IMR-90 (cell line): ENCODE measurements around the gene ASTN2. TPM values are rescaled to one million over a fixed set of nuclear protein-coding genes. Genes with fewer than 3 reads are reported as not detected.

Experiments
- ATAC-seq: fragments of 200-7000 bp; cut with Tn5 transposase; 2 replicates; pipeline ENCODE4 v1.9.1; 2020; ENCODE audit warnings: low read depth, mild to moderate bottlenecking, moderate library complexity
- BruUV-seq: library from RNA; stranded (reverse); fragments of 400-500 nt; replicated peaks from 2 replicates; lab custom pipeline; 2021; lab: Mats Ljungman, UMichigan
- CTCF ChIA-PET: fragments of 300-600 bp; formaldehyde crosslinking; extraction: SDS; loops from one replicate; lab custom pipeline; 2021; ENCODE audit warnings: antibody characterized with exemption; lab: Yijun Ruan, JAX
- POLR2A ChIA-PET: fragments of 300-600 bp; sonication (Branson Sonifier 250); formaldehyde crosslinking; loops from one replicate; lab custom pipeline; 2022; ENCODE audit warnings: antibody characterized with exemption; ENCODE audit not compliant: unreplicated experiment; lab: Charles Lee
- DNase-seq: peaks from one replicate; pipeline ENCODE4 v3.0.0; 2013
- H2AFZ ChIP-seq: replicated peaks from 2 replicates; pipeline ENCODE3; 2013; ENCODE audit warnings: low read length, mild to moderate bottlenecking; ENCODE audit not compliant: poor library complexity
- H2AK5ac ChIP-seq: 2 replicates; pipeline ENCODE4 v1.6.1; 2013; ENCODE audit warnings: low read depth, low read length, inconsistent platforms
- H2AK9ac ChIP-seq: replicated peaks from 2 replicates; pipeline ENCODE3; 2013; ENCODE audit warnings: mild to moderate bottlenecking, low read depth, low read length, moderate library complexity; ENCODE audit not compliant: poor library complexity
- H2BK120ac ChIP-seq: 2 replicates; pipeline ENCODE4 v1.6.1; 2013; ENCODE audit warnings: low read depth, low read length, inconsistent platforms
- H2BK15ac ChIP-seq: 3 replicates; pipeline ENCODE4 v1.6.1; 2013; ENCODE audit warnings: low read depth, low read length, inconsistent platforms
- H2BK20ac ChIP-seq: 2 replicates; pipeline ENCODE4 v1.6.1; 2013; ENCODE audit warnings: low read depth, mild to moderate bottlenecking, inconsistent platforms, low read length, moderate library complexity
- H2BK5ac ChIP-seq: 2 replicates; pipeline ENCODE4 v1.6.1; 2013; ENCODE audit warnings: mild to moderate bottlenecking, low read depth, low read length, inconsistent platforms; ENCODE audit not compliant: poor library complexity, severe bottlenecking
- H3K14ac ChIP-seq: replicated peaks from 2 replicates; pipeline ENCODE4 v1.6.1; 2013; ENCODE audit warnings: low read depth, low read length, inconsistent platforms
- H3K18ac ChIP-seq: 2 replicates; pipeline ENCODE4 v1.6.1; 2013; ENCODE audit warnings: low read depth, low read length, control low read depth
- H3K23ac ChIP-seq: 2 replicates; pipeline ENCODE4 v1.6.1; 2013; ENCODE audit warnings: low read depth, low read length, inconsistent platforms
- H3K27ac ChIP-seq: 2 replicates; pipeline ENCODE4 v1.5.1; 2013; ENCODE audit warnings: mild to moderate bottlenecking, control low read depth, low read length; ENCODE audit not compliant: insufficient read depth
- H3K27me3 ChIP-seq: 2 replicates; pipeline ENCODE4 v1.6.1; 2013; ENCODE audit warnings: low read length; ENCODE audit not compliant: control insufficient read depth, insufficient read depth
- H3K36me3 ChIP-seq: 2 replicates; pipeline ENCODE4 v1.6.1; 2013; ENCODE audit warnings: low read length, mixed read lengths; ENCODE audit not compliant: control insufficient read depth, insufficient read depth
- H3K4ac ChIP-seq: 2 replicates; pipeline ENCODE4 v1.6.1; 2013; ENCODE audit warnings: low read depth, low read length, inconsistent platforms
- H3K4me1 ChIP-seq: 2 replicates; pipeline ENCODE4 v1.6.1; 2013; ENCODE audit warnings: low read length, mixed read lengths; ENCODE audit not compliant: control insufficient read depth, insufficient read depth
- H3K4me2 ChIP-seq: 2 replicates; pipeline ENCODE4 v1.6.1; 2013; ENCODE audit warnings: low read depth, mild to moderate bottlenecking, control low read depth, low read length, moderate library complexity
- H3K4me3 ChIP-seq: 2 replicates; pipeline ENCODE4 v1.5.1; 2013; ENCODE audit warnings: low read depth, mild to moderate bottlenecking, control low read depth, low read length, moderate library complexity; ENCODE audit not compliant: insufficient read depth
- H3K56ac ChIP-seq: 2 replicates; pipeline ENCODE4 v1.6.1; 2013; ENCODE audit warnings: low read length, inconsistent platforms; ENCODE audit not compliant: insufficient read depth; ENCODE audit errors: extremely low read depth
- H3K79me1 ChIP-seq, 2 experiments: 2 replicates each; pipeline ENCODE4 v1.6.1; 2013; ENCODE audit warnings: low read length in 2 of 2, inconsistent platforms in 1 of 2, low read depth in 1 of 2
- H3K9ac ChIP-seq: 2 replicates; pipeline ENCODE4 v1.6.1; 2013; ENCODE audit warnings: low read depth, low read length, control low read depth
- H3K9me1 ChIP-seq: 2 replicates; pipeline ENCODE4 v1.6.1; 2013; ENCODE audit warnings: low read length, inconsistent platforms; ENCODE audit not compliant: insufficient read depth
- H3K9me3 ChIP-seq: 2 replicates; pipeline ENCODE4 v1.6.1; 2013; ENCODE audit warnings: low read length; ENCODE audit not compliant: control insufficient read depth, insufficient read depth
- H4K20me1 ChIP-seq: 2 replicates; pipeline ENCODE4 v1.6.1; 2013; ENCODE audit warnings: low read length, inconsistent platforms; ENCODE audit not compliant: insufficient read depth
- H4K5ac ChIP-seq: 2 replicates; pipeline ENCODE4 v1.6.1; 2013; ENCODE audit warnings: mild to moderate bottlenecking, low read depth, low read length, control low read depth
- H4K8ac ChIP-seq, 2 experiments: 2 replicates each; pipeline ENCODE4 v1.6.1; 2013; ENCODE audit warnings: low read depth in 2 of 2, low read length in 2 of 2, control low read depth in 1 of 2, inconsistent platforms in 1 of 2
- H4K91ac ChIP-seq: 2 replicates; pipeline ENCODE4 v1.6.1; 2013; ENCODE audit warnings: low read depth, low read length, inconsistent platforms; ENCODE audit not compliant: insufficient read depth
- BHLHE40 ChIP-seq: fragments of 150-350 bp; IDR thresholded peaks from 2 replicates; pipeline ENCODE4 v1.6.1; 2016; ENCODE audit warnings: mild to moderate bottlenecking, low read depth, low read length
- CEBPB ChIP-seq: IDR thresholded peaks from 2 replicates; pipeline ENCODE4 v1.6.1; 2012; ENCODE audit warnings: low read depth, low read length, improper control_type of control experiment
- CHD1 ChIP-seq: IDR thresholded peaks from 2 replicates; pipeline ENCODE4 v1.6.1; 2012; ENCODE audit warnings: low read depth, low read length, improper control_type of control experiment
- FOS ChIP-seq: fragments of 150-350 bp; IDR thresholded peaks from 2 replicates; pipeline ENCODE4 v1.6.1; 2016; ENCODE audit warnings: low read depth, low read length
- MAZ ChIP-seq: IDR thresholded peaks from 2 replicates; pipeline ENCODE4 v1.6.1; 2012; ENCODE audit warnings: low read depth, mild to moderate bottlenecking, low read length, improper control_type of control experiment, moderate library complexity, borderline replicate concordance
- MXI1 ChIP-seq: IDR thresholded peaks from 2 replicates; pipeline ENCODE4 v1.6.1; 2012; ENCODE audit warnings: low read depth, mild to moderate bottlenecking, low read length, moderate library complexity, borderline replicate concordance
- POLR2A ChIP-seq: IDR thresholded peaks from 2 replicates; pipeline ENCODE4 v1.6.1; 2012; ENCODE audit warnings: mild to moderate bottlenecking, low read depth, low read length
- RAD21 ChIP-seq: IDR thresholded peaks from 2 replicates; pipeline ENCODE4 v1.6.1; 2012; ENCODE audit warnings: low read length, improper control_type of control experiment
- RFX5 ChIP-seq: IDR thresholded peaks from 2 replicates; pipeline ENCODE4 v1.8.0; 2012; ENCODE audit warnings: low read depth, mild to moderate bottlenecking, low read length, moderate library complexity
- SMC3 ChIP-seq: fragments of 150-350 bp; IDR thresholded peaks from 2 replicates; pipeline ENCODE4 v1.6.1; 2016; ENCODE audit warnings: low read depth, mild to moderate bottlenecking, antibody characterized with exemption, low read length, moderate library complexity
- WGBS, 2 experiments: methylation state at CpG; one replicate each; pipeline versions ENCODE4 v1.1.5 to v1.1.7; 2013; ENCODE audit warnings: missing lambda C conversion rate in 2 of 2; ENCODE audit not compliant: insufficient read length in 1 of 2; ENCODE audit errors: extremely low coverage in 2 of 2; 5-methylcytosine and 5-hydroxymethylcytosine counted together
- dilution Hi-C: fragments of 300-500 bp; cut with HindIII; formaldehyde crosslinking; loops from one replicate; pipeline ENCODE4 v1.14.3; 2018; ENCODE audit warnings: low sequenced_read_pairs; ENCODE audit not compliant: unreplicated experiment
- in situ Hi-C: fragments of 300-500 bp; cut with MboI; formaldehyde crosslinking; loops from 3 replicates; pipeline ENCODE4 v1.14.3; 2019; ENCODE audit warnings: low sequenced_read_pairs, inconsistent platforms, mixed read lengths
- intact Hi-C: fragments of 100-400 bp; cut with micrococcal nuclease; formaldehyde crosslinking; loops from 2 replicates; pipeline ENCODE4 v1.10.0; 2022
- polyA plus RNA-seq, 3 experiments: library from polyadenylated mRNA; depleted of rRNA; stranded (reverse); fragments of >200 nt; gene quantifications; 2 replicates each; pipeline ENCODE4 v1.2.3, GENCODE V29; 2012; ENCODE audit warnings: low replicate concordance in 1 of 3
- total RNA-seq: library from RNA; depleted of rRNA; stranded (reverse); fragments of >200 nt; gene quantifications from 2 replicates; pipeline ENCODE4 v1.2.3, GENCODE V29; 2012
- TF ChIP-seq, protein P1 (sequence below): conservative IDR thresholded peaks from 2 replicates; pipeline ENCODE4 v1.5.1; 2012; ENCODE audit warnings: mild to moderate bottlenecking, low read depth, low read length, improper control_type of control experiment
- TF ChIP-seq, protein P2 (sequence below): fragments of 150-350 bp; IDR thresholded peaks from 2 replicates; pipeline ENCODE4 v1.6.1; 2016; ENCODE audit warnings: low read depth, mild to moderate bottlenecking, low read length, moderate library complexity, borderline replicate concordance

The ASTN2 gene
- total and polyA plus RNA-seq, 2 of the 4 experiments (the other 2 are of a cell fraction), result 3.8 to 6.8 TPM

- Histone ChIP-seq H4K91ac (no peak overlapping the region), H3K23ac (no peak overlapping the region), H3K27ac (no peak overlapping the region), H3K9ac (no peak overlapping the region; the same call in 1 of the 2 replicates), H3K4ac (no peak overlapping the region), H3K4me2 (no peak overlapping the region), H2BK20ac (no peak overlapping the region), H3K18ac (no peak overlapping the region), H3K79me1 (no peaks in the 10 kb centered on the region), H2AK5ac (no peak overlapping the region), H3K4me1 (peaks cover 3% of the 10 kb centered on the region; the same call in 1 of the 2 replicates), H3K14ac (no peak overlapping the region), H3K9me3 (no peaks in the 10 kb centered on the region), H2BK120ac (no peak overlapping the region), H2AK9ac (no peak overlapping the region), H3K4me3 (no peak overlapping the region), H2BK15ac (no peak overlapping the region), H2AFZ (no peak overlapping the region), H3K56ac (no peak overlapping the region), H3K9me1 (peaks cover 4% of the 10 kb centered on the region; the same call in 1 of the 2 replicates), H4K8ac (no peak overlapping the region), H3K36me3 (no peaks in the 10 kb centered on the region), H2BK5ac (no peak overlapping the region), H3K27me3 (peaks cover 4% of the 10 kb centered on the region; the same call in 1 of the 2 replicates), H4K20me1 (no peaks in the 10 kb centered on the region), H4K5ac (no peak overlapping the region)
- ATAC-seq, result no peak
- in situ Hi-C loops, result no loop called here
- ChIA-PET CTCF (no interaction called here), POLR2A (no interaction called here)
- intact Hi-C loops, result no loop called here
- no CpG with 5 or more reads among the region's 1 CpG for WGBS, 2 experiments
- BruUV-seq, result no TSS peak
- DNase-seq, result no peak
- TF ChIP-seq RFX5, result no peak
- TF ChIP-seq, protein P1, sequence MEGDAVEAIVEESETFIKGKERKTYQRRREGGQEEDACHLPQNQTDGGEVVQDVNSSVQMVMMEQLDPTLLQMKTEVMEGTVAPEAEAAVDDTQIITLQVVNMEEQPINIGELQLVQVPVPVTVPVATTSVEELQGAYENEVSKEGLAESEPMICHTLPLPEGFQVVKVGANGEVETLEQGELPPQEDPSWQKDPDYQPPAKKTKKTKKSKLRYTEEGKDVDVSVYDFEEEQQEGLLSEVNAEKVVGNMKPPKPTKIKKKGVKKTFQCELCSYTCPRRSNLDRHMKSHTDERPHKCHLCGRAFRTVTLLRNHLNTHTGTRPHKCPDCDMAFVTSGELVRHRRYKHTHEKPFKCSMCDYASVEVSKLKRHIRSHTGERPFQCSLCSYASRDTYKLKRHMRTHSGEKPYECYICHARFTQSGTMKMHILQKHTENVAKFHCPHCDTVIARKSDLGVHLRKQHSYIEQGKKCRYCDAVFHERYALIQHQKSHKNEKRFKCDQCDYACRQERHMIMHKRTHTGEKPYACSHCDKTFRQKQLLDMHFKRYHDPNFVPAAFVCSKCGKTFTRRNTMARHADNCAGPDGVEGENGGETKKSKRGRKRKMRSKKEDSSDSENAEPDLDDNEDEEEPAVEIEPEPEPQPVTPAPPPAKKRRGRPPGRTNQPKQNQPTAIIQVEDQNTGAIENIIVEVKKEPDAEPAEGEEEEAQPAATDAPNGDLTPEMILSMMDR, result no peak
- TF ChIP-seq MAZ, result no peak
- TF ChIP-seq CHD1, result no peak
- TF ChIP-seq SMC3, result no peak
- TF ChIP-seq, protein P2, sequence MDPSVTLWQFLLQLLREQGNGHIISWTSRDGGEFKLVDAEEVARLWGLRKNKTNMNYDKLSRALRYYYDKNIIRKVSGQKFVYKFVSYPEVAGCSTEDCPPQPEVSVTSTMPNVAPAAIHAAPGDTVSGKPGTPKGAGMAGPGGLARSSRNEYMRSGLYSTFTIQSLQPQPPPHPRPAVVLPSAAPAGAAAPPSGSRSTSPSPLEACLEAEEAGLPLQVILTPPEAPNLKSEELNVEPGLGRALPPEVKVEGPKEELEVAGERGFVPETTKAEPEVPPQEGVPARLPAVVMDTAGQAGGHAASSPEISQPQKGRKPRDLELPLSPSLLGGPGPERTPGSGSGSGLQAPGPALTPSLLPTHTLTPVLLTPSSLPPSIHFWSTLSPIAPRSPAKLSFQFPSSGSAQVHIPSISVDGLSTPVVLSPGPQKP, result no peak
- TF ChIP-seq CEBPB, result no peak
- TF ChIP-seq MXI1, result no peak
- no peak for TF ChIP-seq RAD21
- no peak for TF ChIP-seq POLR2A
- TF ChIP-seq FOS, result no peak
- no peak for TF ChIP-seq BHLHE40
- dilution Hi-C loops, result no loop called here
Observed at GRCh38 chr9:116468369-116468768, 946.5 kb downstream of the ASTN2 start.
